Calu3 (cell line): ENCODE data around the gene SEMA3C. TPM values are rescaled to one million over a fixed set of nuclear protein-coding genes. Genes with fewer than 3 reads are reported as not detected.

Experiments used
- BruUV-seq: library from RNA; stranded (reverse); fragments of 400-500 nt; replicated peaks from 2 replicates; lab custom pipeline; 2021; lab: Mats Ljungman, UMichigan
- CTCF ChIA-PET: fragments of 300-600 bp; sonication (Branson Sonifier 250); formaldehyde crosslinking; loops from one replicate; lab custom pipeline; 2022; ENCODE audit warnings: antibody characterized with exemption; lab: Charles Lee
- DNase-seq: peaks from one replicate; pipeline ENCODE4 v3.0.0; 2022
- H3K27ac Mint-ChIP-seq: one replicate; pipeline ENCODE4 v1.8.0; 2022; ENCODE audit warnings: mixed read lengths; ENCODE audit not compliant: unreplicated experiment
- H3K27me3 Mint-ChIP-seq: one replicate; pipeline ENCODE4 v1.8.0; 2022; ENCODE audit warnings: mixed read lengths; ENCODE audit not compliant: unreplicated experiment
- H3K36me3 Mint-ChIP-seq: one replicate; pipeline ENCODE4 v1.8.0; 2022; ENCODE audit warnings: mild to moderate bottlenecking, moderate library complexity, mixed read lengths; ENCODE audit not compliant: insufficient read depth, unreplicated experiment
- H3K4me1 Mint-ChIP-seq: one replicate; pipeline ENCODE4 v1.8.0; 2022; ENCODE audit warnings: mild to moderate bottlenecking, low read depth, mixed read lengths; ENCODE audit not compliant: unreplicated experiment
- H3K4me3 Mint-ChIP-seq: one replicate; pipeline ENCODE4 v1.8.0; 2022; ENCODE audit warnings: mild to moderate bottlenecking, low read depth, moderate library complexity, mixed read lengths; ENCODE audit not compliant: unreplicated experiment
- H3K9me3 Mint-ChIP-seq: one replicate; pipeline ENCODE4 v1.8.0; 2022; ENCODE audit warnings: low read depth, mixed read lengths; ENCODE audit not compliant: unreplicated experiment
- CTCF ChIP-seq: fragments of 200-600 bp; IDR thresholded peaks from one replicate; pipeline ENCODE4 v1.8.0; 2022; ENCODE audit warnings: antibody characterized with exemption; ENCODE audit not compliant: unreplicated experiment
- intact Hi-C: fragments of 100-400 bp; cut with micrococcal nuclease; formaldehyde crosslinking; loops from one replicate; pipeline ENCODE4 v1.10.0; 2022; ENCODE audit not compliant: unreplicated experiment
- total RNA-seq: library from RNA; stranded (reverse); gene quantifications from 2 replicates; pipeline ENCODE4 v1.2.3, GENCODE V29; 2022

SEMA3C gene
- total RNA-seq, 1 experiment from 2014 or later: 67.7 TPM

- CTCF ChIA-PET: no interaction called here
- intact Hi-C loops: no loop called here
- Mint-ChIP-seq H3K4me1 (peaks cover 19% of the 10 kb centered on the region), H3K4me3 (no peak overlapping the region), H3K36me3 (no peaks in the 10 kb centered on the region), H3K27ac (no peak overlapping the region), H3K27me3 (no peaks in the 10 kb centered on the region), H3K9me3 (no peaks in the 10 kb centered on the region)
- no peak for DNase-seq
- no TSS peak for BruUV-seq
- no peak for TF ChIP-seq CTCF
Observed at GRCh38 chr7:80841423-80841955, 77.4 kb downstream of the SEMA3C start.

GRCh38 chr7:80840681-80841080, 78.2 kb downstream of the SEMA3C start:
- intact Hi-C loops: no loop called here
- no peak overlapping the region for H3K4me3 Mint-ChIP-seq

GRCh38 chr7:80839855-80840254, 79.0 kb downstream of the SEMA3C start:
- no peak for TF ChIP-seq CTCF
- no peaks in the 10 kb centered on the region for H3K27me3 Mint-ChIP-seq
- intact Hi-C loops: no loop called here
- H3K36me3 Mint-ChIP-seq: no peaks in the 10 kb centered on the region
- H3K9me3 Mint-ChIP-seq: no peaks in the 10 kb centered on the region
- H3K4me3 Mint-ChIP-seq: no peak overlapping the region
- no TSS peak for BruUV-seq
- CTCF ChIA-PET: interaction anchor here (0.7 kb wide), 1 partner anchor 629 kb away, joined by 7 read pairs; no protein-coding TSS in a partner anchor
- no peak overlapping the region for H3K27ac Mint-ChIP-seq
- peaks cover 10% of the 10 kb centered on the region for H3K4me1 Mint-ChIP-seq
- DNase-seq: no peak

More at GRCh38 chr7:80840681-80841080, 78.2 kb downstream of the SEMA3C start:
- CTCF ChIA-PET: no interaction called here
- H3K36me3 Mint-ChIP-seq: no peaks in the 10 kb centered on the region
- peaks cover 17% of the 10 kb centered on the region for H3K4me1 Mint-ChIP-seq
- no peak overlapping the region for H3K27ac Mint-ChIP-seq
- TF ChIP-seq CTCF: no peak
- no peaks in the 10 kb centered on the region for H3K27me3 Mint-ChIP-seq
- no peak for DNase-seq
- H3K9me3 Mint-ChIP-seq: no peaks in the 10 kb centered on the region
- no TSS peak for BruUV-seq

- DNase-seq: no peak
- no peaks in the 10 kb centered on the region for H3K36me3 Mint-ChIP-seq
- H3K4me1 Mint-ChIP-seq: peaks cover 10% of the 10 kb centered on the region
- no peaks in the 10 kb centered on the region for H3K9me3 Mint-ChIP-seq
- intact Hi-C loops: no loop called here
- no peak overlapping the region for H3K4me3 Mint-ChIP-seq
- H3K27ac Mint-ChIP-seq: no peak overlapping the region
- CTCF ChIA-PET: no interaction called here
- BruUV-seq: no TSS peak
- TF ChIP-seq CTCF: no peak
- H3K27me3 Mint-ChIP-seq: no peaks in the 10 kb centered on the region
Observed at GRCh38 chr7:80838643-80839042, 80.2 kb downstream of the SEMA3C start.
